HG02885 (cell line): ENCODE results near the gene NPC2.

Experiments
- ATAC-seq: cut with Tn5 transposase; IDR thresholded peaks from one replicate; pipeline ENCODE4 v1.9.1; 2021; ENCODE audit warnings: mild to moderate bottlenecking; ENCODE audit not compliant: unreplicated experiment, poor library complexity

NPC2 gene

GRCh38 chr14:74504412-74504811 lies 11.3 kb upstream of the NPC2 start:
- no peak for ATAC-seq

- no peak for ATAC-seq
These were observed 10.8 kb upstream of the NPC2 start for GRCh38 chr14:74503938-74504335.

DNA sequence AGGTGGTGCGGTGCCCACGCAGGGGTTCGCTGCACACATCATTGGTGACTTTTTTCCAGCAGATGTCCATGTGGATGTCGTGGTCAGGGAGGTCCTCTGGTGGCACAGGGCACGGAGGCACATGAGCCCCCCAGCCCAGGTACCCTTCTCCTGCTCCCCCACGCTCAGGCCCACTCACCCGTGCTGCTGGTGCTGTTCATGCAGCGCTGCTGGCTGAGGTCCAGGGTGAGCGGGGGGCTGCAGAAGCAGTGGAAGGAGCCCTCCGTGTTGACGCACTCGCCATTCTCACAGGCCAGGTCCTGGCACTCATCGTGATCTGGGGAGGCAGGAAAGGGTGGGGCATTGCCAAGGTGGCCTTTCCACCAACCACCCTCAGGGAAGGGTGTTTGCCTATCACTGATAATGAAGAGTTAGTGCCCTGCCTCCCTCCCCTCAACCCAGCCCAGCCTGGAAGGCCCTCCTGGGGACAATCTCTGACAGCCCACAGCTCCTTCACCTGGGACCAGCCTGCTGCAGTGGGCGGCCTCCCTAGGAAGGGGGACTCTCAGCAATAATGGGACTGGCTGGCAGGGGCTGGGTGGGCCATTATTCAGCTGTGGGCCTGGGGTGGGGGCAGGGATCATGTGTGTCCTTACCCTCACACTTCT lies 10.3 kb upstream of the NPC2 start:
- ATAC-seq, result no peak

GRCh38 chr14:74502236-74503019 lies 9.3 kb upstream of the NPC2 start:
- ATAC-seq, result no peak

- no peak for ATAC-seq
These were observed 8.6 kb upstream of the NPC2 start for GRCh38 chr14:74501691-74502090.

DNA sequence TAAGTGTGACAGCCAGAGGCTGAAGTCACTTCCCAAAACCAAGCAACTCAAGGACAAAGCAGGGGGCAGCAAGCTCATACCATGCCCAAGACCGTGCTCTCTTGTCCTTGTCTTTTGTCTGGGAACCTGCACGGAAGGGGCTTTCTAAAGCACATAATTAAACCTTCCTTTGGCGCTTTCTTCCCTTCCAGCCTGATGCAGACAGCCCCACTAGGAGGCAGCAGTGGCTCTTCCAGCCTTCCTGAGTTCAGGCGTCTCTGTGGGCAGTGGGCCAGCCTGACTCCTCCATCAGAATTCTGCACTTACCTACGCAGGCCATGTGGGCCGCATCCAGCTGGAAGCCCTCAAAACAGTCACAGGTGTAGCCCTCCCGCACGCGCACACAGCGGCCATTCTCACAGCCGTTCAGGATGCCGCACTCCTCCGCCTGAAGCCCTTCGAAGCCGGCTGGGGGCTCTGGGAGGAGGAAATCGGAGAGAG lies 8.1 kb upstream of the NPC2 start:
- no peak for ATAC-seq

- no peak for ATAC-seq
These were observed 7.5 kb upstream of the NPC2 start for GRCh38 chr14:74500417-74501134.

DNA sequence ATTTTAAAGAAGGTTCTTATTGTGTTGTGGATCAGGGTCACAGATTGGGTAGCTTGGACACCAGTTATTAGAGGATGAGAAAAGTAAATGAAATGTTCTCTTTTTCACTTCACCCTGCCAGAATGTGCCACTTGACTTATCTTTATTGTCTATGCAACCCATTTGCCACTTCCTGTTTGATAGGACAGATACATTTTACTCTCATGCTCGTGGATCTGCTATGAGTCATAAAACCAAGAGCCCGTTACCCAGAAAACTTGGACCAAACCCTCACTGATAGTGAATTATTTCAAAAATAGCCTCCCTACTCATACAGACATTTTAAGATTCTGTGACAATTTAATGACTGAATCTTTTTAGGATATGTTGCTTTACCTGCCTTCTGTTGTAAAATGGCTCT lies 2.3 kb upstream of the NPC2 start:
- ATAC-seq, result no peak

GRCh38 chr14:74493343-74494261 lies 497 bp upstream of the NPC2 start, which contains the start of gene ISCA2:
ISCA2 (plus strand) TSS chr14:74493765; CDS start chr14:74493775, 10 bp downstream.
- ATAC-seq, result peak; percentile 88

DNA sequence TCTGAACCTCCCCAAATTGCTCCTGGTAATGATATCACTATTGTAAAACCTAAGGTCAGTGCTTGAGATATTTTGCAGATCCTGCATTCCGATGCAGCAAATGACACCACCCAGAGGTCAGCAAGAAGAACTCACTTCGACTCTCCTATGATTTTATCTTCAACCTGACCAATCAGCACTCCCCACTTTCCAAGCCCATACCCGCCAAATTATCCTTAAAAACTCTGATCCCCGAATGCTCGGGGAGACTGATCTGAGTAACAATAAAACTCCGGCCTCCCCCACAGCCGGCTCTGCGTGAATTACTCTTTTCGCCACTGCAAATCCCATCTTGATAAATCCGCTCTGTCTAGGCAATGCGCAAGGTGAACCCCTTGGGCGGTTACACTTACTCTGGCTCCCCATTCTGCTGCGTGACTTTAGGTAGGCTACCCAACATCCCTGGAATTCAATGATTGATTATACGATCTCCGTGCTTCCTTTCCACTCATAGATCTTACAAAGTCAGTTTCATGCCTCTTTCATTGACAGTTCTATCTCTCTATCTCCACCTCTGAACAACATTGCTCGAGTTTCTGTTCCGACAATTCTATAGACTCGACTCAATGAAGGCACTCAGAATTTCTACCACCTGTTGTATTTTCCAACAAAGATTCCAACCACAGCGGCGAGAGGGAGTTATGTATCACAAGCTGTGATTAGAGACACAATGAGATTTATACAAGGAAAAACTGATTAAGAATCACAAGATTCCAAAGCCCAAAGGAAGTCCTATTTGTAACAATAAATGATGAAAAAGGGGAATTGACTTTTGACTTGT lies 939 bp downstream of the NPC2 start:
- ATAC-seq, result no peak

DNA sequence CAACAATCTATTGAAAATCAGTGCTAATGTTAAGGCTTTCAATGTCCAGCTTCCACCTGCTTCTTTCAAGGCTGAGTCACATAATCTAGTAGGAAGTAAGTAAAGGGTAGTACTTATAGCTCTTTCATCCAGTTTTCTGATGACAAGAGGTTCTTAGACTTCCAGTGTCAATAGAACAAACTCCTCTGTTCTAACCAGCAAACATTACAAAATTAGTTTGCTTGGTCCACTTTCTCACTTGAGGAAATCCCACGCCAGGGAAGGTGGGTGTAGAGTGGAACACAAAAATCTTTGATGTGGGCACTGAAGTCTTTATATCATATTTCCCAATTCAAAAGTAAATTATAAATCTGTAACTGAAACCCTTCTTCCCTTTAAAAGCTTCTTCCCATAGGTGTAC lies 2.6 kb downstream of the NPC2 start:
- no peak for ATAC-seq

DNA sequence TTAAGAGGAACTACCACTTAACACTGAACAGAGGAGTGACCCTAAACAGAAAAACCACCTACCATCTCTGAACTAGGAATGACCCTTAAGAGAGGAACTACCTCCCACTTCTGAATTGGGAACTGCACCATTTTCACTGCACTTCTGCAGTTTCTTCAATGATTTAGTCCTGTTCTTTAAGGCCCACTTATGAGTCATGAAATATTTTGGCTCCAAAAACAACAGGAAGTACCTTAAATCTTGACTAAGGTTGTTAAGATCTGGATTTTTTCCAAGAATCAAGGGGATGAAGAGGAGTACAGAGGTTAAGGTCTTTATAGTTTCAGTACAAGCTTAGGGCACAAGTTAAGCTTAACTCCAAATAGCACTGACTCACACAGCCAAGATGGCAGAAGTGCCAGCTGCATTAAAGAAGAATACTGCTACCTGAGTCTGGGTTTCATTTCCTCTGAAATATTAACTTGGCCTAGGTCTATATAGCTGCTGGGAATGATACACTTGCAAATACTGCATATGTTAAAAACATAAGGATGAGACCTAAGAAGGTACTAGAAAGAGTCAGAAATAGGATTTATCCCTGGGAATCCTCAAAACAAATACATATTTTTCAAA lies 4.2 kb downstream of the NPC2 start:
- no peak for ATAC-seq

- no peak for ATAC-seq
These were observed 6.9 kb downstream of the NPC2 start for GRCh38 chr14:74486164-74486563.

DNA sequence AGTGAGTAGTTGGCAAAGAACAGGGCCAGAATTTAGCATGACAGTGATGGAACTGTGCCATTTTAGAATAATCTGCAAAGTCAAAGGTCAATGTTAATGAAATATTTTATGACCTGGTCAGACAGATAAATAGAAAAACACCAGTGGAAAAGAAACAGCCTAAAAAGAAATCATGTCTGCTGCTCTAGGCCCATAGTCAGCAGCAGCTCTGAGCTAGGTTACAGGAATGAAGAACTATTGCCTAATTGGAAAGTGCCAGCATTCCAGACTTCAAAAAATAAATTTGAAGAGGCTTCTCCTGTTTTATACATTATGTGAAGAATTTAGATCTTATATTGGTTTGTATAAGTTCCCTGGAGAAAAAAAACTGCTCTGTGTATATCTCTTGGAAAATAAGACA lies 9.8 kb downstream of the NPC2 start:
- no peak for ATAC-seq

- no peak for ATAC-seq
These were observed 10.5 kb downstream of the NPC2 start for GRCh38 chr14:74482571-74482970.

DNA sequence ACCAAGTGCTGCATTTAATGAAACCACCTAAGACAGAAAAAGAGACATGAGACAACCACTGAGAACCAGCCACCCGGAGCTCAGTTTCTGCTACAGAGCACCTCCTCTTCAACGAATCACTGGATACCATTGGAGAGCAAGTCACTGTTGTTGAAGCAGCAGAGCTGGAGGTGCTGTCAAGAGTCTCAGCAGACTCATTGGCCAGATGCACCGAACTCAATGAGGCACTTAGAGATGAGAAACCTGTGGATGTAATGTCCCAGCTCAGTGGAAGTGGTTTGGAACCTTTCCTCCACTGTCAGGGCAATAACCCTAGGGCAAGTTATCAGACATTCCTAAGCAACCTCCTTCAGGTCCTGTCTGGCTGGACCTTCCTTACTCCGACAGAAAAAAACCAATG lies 13.1 kb downstream of the NPC2 start:
- ATAC-seq, result no peak

- ATAC-seq, result no peak
These were observed 14.0 kb downstream of the NPC2 start for GRCh38 chr14:74478996-74479635.

GRCh38 chr14:74476607-74477006 lies 16.5 kb downstream of the NPC2 start:
- no peak for ATAC-seq
